Esophagus squamous epithelium (tissue), 5 donors: ENCODE data around the gene APAF1. TPM values are rescaled to one million over a fixed set of nuclear protein-coding genes. Genes with fewer than 3 reads are reported as not detected.

ENCODE experiments used
- DNase-seq: peaks from one replicate; lab custom pipeline; 2025; lab: John Stamatoyannopoulos, UW
- H3K27ac ChIP-seq, 4 donors: fragments of 200-600 bp; sonication (generic); one replicate each; pipeline ENCODE4 v1.5.1; 2016 to 2019; ENCODE audit warnings: mild to moderate bottlenecking in 1 of 4
- H3K27me3 ChIP-seq, 4 donors: fragments of 200-600 bp; sonication (generic); 1 replicate in 3 of 4; 2 replicates in 1 of 4; pipeline versions ENCODE4 v1.5.1 to v1.6.0; 2017 to 2021; ENCODE audit warnings: antibody characterized with exemption in 1 of 4
- H3K36me3 ChIP-seq, 3 donors: fragments of 200-600 bp; sonication (generic); one replicate each; pipeline ENCODE4 v1.5.1; 2016 to 2019
- H3K4me1 ChIP-seq, 3 donors: fragments of 200-600 bp; sonication (generic); one replicate each; pipeline ENCODE4 v1.5.1; 2017 to 2019
- H3K4me3 ChIP-seq, 4 donors: fragments of 200-600 bp; sonication (generic); 1 replicate in 3 of 4; 2 replicates in 1 of 4; pipeline ENCODE4 v1.5.1; 2016 to 2019; ENCODE audit warnings: mild to moderate bottlenecking in 2 of 4, moderate library complexity in 1 of 4
- H3K9me3 ChIP-seq, 3 donors: fragments of 200-600 bp; sonication (generic); one replicate each; pipeline ENCODE4 v1.5.1; 2016 to 2019
- CTCF ChIP-seq, 6 experiments: fragments of 450-650 bp in 4 of 6; fragments of 200-600 bp in 2 of 6; sonication (generic) in 2 of 6; IDR thresholded peaks; one replicate each; pipeline ENCODE4 v1.5.1; 2016 to 2019; ENCODE audit warnings: antibody characterized with exemption in 6 of 6, mild to moderate bottlenecking in 4 of 6, moderate library complexity in 4 of 6
- POLR2A ChIP-seq, 4 donors: fragments of 450-650 bp; IDR thresholded peaks; one replicate each; pipeline ENCODE4 v1.6.1; 2017; ENCODE audit warnings: antibody characterized with exemption in 4 of 4, mild to moderate bottlenecking in 4 of 4, moderate library complexity in 3 of 4
- WGBS, 2 donors: methylation state at CpG; one replicate each; pipeline ENCODE4 v1.1.5; 2018; 5-methylcytosine and 5-hydroxymethylcytosine counted together
- intact Hi-C: fragments of 100-400 bp; cut with DNase I; formaldehyde crosslinking; loops from one replicate; pipeline ENCODE4 v1.15.0; 2022
- total RNA-seq, 4 donors: library from RNA; depleted of rRNA; stranded (reverse); fragments of >200 nt; gene quantifications; one replicate each; pipeline ENCODE4 v1.1.0, GENCODE V29; 2016
- donor health status: DM: yes; HTN: yes; CAD: no.

The APAF1 gene
- total RNA-seq, 4 donors from 2014 or later: 4.1 to 11.1 (median 8.9) TPM

- H3K9me3 ChIP-seq: no peaks in the 10 kb centered on the region
- no peaks in the 10 kb centered on the region for H3K4me1 ChIP-seq
- H3K27ac ChIP-seq: no peak overlapping the region
- H3K36me3 ChIP-seq: no peaks in the 10 kb centered on the region
- H3K4me3 ChIP-seq: no peak overlapping the region
- no peak for DNase-seq
- TF ChIP-seq CTCF (IDR thresholded peaks at IDR 0.05): no peak
- TF ChIP-seq POLR2A (IDR thresholded peaks at IDR 0.05): no peak
- intact Hi-C loops: no loop called here
- H3K27me3 ChIP-seq: no peaks in the 10 kb centered on the region
These were observed 124.0 kb downstream of the APAF1 start for GRCh38 chr12:98769068-98769467.

GRCh38 chr12:98770230-98770629 lies 125.1 kb downstream of the APAF1 start:
- Histone ChIP-seq H3K36me3 (no peaks in the 10 kb centered on the region), H3K4me1 (no peaks in the 10 kb centered on the region), H3K9me3 (no peaks in the 10 kb centered on the region), H3K27me3 (no peaks in the 10 kb centered on the region), H3K4me3 (no peak overlapping the region), H3K27ac (no peak overlapping the region)
- DNase-seq: no peak
- WGBS, 2 donors: 83 to 85% methylated on average over 4 of the region's 4 CpGs
- TF ChIP-seq CTCF (IDR thresholded peaks at IDR 0.05) (no peak), POLR2A (IDR thresholded peaks at IDR 0.05) (no peak)
- intact Hi-C loops: no loop called here

- DNase-seq: no peak
- no peaks in the 10 kb centered on the region for H3K36me3 ChIP-seq
- intact Hi-C loops: no loop called here
- no peak overlapping the region for H3K4me3 ChIP-seq
- H3K4me1 ChIP-seq: no peaks in the 10 kb centered on the region
- WGBS, 2 donors: 86 to 93% methylated on average over 7 to 8 of the region's 8 CpGs
- no peaks in the 10 kb centered on the region for H3K9me3 ChIP-seq
- TF ChIP-seq CTCF (IDR thresholded peaks at IDR 0.05) (no peak), POLR2A (IDR thresholded peaks at IDR 0.05) (no peak)
- no peak overlapping the region for H3K27ac ChIP-seq
- no peaks in the 10 kb centered on the region for H3K27me3 ChIP-seq
These were observed 127.0 kb downstream of the APAF1 start for GRCh38 chr12:98771811-98772752.

- H3K27ac ChIP-seq: no peak overlapping the region
- intact Hi-C loops: no loop called here
- TF ChIP-seq POLR2A (IDR thresholded peaks at IDR 0.05) (no peak), CTCF (IDR thresholded peaks at IDR 0.05) (no peak)
- H3K27me3 ChIP-seq: no peaks in the 10 kb centered on the region
- H3K9me3 ChIP-seq: no peaks in the 10 kb centered on the region
- no peaks in the 10 kb centered on the region for H3K4me1 ChIP-seq
- WGBS, 2 donors: 95 to 97% methylated on average over 3 of the region's 3 CpGs
- DNase-seq: no peak
- H3K36me3 ChIP-seq: no peaks in the 10 kb centered on the region
- H3K4me3 ChIP-seq: no peak overlapping the region
These were observed 127.7 kb downstream of the APAF1 start for GRCh38 chr12:98772818-98773217.

GRCh38 chr12:98780261-98780660 lies 135.2 kb downstream of the APAF1 start:
- H3K4me3 ChIP-seq: no peak overlapping the region
- no peaks in the 10 kb centered on the region for H3K9me3 ChIP-seq
- no peaks in the 10 kb centered on the region for H3K36me3 ChIP-seq
- H3K4me1 ChIP-seq: no peaks in the 10 kb centered on the region
- WGBS, 2 donors: 57 to 63% methylated on average over 4 of the region's 4 CpGs
- H3K27me3 ChIP-seq: no peaks in the 10 kb centered on the region
- no peak for DNase-seq
- intact Hi-C loops: no loop called here
- H3K27ac ChIP-seq: no peak overlapping the region
- TF ChIP-seq CTCF (IDR thresholded peaks at IDR 0.05) (no peak), POLR2A (IDR thresholded peaks at IDR 0.05) (no peak)
